GM04503 (cell line): ENCODE measurements around the gene SRSF7.
"Not testable (repeated sequence)": the region's sequence is repeated elsewhere in the genome, so short reads cannot be mapped to it uniquely, and the experiment has no call there.

ENCODE experiments used
- DNase-seq: peaks from one replicate; pipeline ENCODE4 v3.0.0-alpha.2; 2012; ENCODE audit warnings: low read depth

Gene SRSF7

GRCh38 chr2:38750891-38751595, at the start of gene SRSF7:
Gene SRSF7 (minus strand): TSS chr2:38751361. CDS start chr2:38751256, 105 bp downstream.
- peak; percentile 96 for DNase-seq

- DNase-seq = no peak
Observed at GRCh38 chr2:38797953-38798352, 46.8 kb upstream of the SRSF7 start.

GRCh38 chr2:38797250-38797676, 46.1 kb upstream of the SRSF7 start:
- DNase-seq = no peak

DNA sequence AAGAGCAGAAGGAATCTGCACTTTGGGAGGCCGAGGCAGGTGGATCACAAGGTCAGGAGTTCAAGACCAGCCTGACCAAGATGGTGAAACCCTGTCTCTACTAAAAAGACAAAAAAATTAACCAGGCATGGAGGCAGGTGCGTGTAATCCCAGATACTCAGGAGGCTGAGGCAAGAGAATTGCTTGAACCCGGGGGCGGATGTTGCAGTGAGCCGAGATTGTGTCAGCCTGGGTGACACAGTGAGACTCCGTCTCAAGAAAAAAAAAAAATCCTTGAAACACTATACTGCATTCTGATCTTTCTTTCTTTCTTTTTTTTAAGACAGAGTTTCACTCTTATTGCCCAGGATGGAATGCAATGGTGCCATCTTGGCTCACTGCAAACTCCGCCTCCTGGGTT, 43.9 kb upstream of the SRSF7 start:
- not testable (repeated sequence) for DNase-seq

- DNase-seq = no peak
Observed at GRCh38 chr2:38794235-38794946, 43.2 kb upstream of the SRSF7 start.

DNA sequence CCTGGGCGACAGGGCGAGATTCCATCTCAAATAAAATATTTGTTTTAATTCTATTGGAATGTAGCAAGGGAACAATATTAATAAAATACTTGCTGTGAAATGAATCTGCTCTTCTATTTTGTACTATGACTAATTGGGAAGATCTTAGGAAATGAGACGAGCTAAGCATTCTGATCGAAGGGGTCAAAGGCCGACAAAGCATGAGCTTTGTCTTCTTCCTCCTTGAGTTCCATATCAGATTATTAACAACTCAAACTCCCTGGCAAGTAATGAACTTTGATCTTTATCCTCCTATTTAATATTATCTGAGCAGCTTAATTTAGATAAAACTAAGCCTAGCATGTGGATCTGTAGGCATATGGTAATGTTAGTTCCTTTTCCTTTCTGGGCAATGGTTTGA, 42.4 kb upstream of the SRSF7 start:
- no peak for DNase-seq

GRCh38 chr2:38792751-38793150, 41.6 kb upstream of the SRSF7 start:
- no peak for DNase-seq

DNA sequence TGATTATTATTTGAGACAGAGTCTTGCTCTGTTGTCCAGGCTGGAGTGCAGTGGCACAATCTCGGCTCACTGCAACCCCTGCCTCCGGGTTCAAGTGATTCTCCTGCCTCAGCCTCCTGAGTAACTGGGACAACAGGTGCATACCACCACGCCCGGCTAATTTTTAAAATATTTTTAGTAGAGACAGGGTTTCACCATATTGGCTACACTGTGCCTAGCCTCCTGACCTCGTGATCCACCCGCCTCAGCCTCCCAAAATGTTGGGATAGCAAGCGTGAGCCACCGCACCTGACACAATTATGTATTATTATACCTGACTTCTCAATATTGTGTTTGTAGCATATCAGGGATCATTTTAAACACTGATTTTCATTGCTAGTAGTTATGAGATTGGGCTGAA, 41.2 kb upstream of the SRSF7 start:
- not testable (repeated sequence) for DNase-seq

GRCh38 chr2:38791744-38792143, 40.6 kb upstream of the SRSF7 start:
- DNase-seq = no peak

DNA sequence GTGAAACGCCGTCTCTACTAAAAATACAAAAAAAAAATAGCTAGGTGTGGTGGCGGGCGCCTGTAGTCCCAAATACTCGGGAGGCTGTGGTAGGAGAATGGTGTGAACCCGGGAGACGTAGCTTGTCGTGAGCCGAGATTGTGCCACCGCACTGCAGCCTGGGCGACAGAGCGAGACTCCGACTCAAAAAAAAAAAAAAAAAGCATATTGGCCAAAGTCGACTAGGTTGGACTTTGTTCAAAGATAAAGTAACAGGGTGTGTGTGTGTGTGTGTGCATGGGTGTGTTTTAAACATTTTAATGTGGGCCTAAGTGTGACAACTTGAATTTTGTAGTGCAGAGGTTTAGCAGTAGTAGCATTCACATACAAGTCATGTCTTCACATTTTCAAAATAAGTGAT, 38.5 kb upstream of the SRSF7 start:
- DNase-seq = no peak

DNA sequence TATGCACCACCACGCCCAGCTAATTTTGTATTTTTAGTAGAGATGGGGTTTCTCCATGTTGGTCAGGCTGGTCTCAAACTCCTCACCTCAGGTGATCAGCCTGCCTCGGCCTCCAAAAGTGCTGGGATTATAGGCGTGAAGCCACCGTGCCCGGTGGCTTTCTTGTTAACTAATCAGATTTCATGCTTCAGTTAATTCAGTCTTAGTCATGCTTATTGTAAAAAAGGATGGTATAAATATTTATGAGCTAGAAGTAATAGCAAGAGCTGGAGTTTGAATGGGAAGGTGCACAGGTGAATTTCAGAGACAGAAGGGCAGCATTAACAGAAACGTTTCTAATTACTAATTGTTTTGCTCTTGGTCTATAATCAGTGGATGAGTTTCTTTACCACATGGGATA, 37.1 kb upstream of the SRSF7 start:
- no peak for DNase-seq

DNA sequence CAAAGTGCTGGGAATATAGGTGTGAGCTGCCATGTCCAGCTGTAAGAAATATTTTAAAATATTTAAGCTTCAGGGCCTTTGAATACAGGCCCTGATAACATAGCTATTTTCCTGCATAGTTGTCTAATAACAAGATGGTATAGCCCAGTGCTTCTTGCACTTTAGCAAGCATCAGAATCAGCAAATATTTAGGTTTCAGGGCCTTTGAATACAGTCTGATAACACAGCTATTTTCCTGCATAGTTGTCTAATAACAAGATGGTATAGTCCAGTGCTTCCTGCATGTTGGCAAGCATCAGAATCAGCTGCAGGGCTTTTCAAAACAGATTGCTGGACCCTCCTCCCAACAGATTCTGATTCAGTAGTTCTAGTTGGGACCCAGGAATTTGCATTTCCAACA, 32.4 kb upstream of the SRSF7 start:
- no peak for DNase-seq

- DNase-seq = no peak
Observed at GRCh38 chr2:38778687-38779082, 27.5 kb upstream of the SRSF7 start.

DNA sequence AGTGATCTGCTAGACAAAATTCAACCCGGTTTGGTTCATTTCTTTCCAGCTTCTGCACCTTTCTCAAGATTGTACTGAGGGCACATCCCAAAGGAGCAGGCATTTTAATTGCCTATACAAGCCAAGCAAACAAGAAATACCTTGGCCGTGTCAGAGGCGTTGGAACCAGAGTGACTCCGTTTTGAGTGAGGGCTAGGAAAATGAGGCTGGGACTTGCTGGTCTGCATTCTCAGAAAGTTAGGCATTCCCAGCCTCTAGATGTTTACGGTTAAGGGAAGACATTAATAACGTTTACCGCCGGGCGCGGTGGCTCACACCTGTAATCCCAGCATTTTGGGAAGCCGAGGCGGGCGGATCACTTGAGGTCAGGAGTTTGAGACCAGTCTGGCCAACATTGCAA, 25.4 kb upstream of the SRSF7 start:
- no peak for DNase-seq

GRCh38 chr2:38775921-38776225, 24.7 kb upstream of the SRSF7 start:
- DNase-seq = no peak

- DNase-seq = no peak
Observed at GRCh38 chr2:38775097-38775920, 24.1 kb upstream of the SRSF7 start.

GRCh38 chr2:38771632-38772031, 20.5 kb upstream of the SRSF7 start:
- no peak for DNase-seq

DNA sequence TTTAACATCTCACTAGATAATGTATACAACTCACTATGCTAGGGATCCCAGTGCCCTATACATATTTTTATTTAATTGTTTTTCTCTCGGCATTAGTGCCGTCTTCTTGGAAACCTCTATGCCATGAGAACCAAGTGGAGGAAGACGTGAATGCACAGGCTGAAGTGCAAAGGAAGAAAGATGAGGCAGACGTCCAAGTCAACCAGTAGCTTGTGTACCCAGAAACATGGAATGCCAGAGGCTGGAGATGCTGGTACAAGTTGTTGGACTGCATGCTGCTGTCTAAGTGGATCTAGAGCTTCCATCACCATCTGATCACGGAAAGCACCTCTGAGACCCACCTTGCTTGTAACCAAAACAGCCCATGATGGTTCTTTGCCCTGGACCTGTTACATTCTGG, 14.4 kb upstream of the SRSF7 start:
- no peak for DNase-seq

DNA sequence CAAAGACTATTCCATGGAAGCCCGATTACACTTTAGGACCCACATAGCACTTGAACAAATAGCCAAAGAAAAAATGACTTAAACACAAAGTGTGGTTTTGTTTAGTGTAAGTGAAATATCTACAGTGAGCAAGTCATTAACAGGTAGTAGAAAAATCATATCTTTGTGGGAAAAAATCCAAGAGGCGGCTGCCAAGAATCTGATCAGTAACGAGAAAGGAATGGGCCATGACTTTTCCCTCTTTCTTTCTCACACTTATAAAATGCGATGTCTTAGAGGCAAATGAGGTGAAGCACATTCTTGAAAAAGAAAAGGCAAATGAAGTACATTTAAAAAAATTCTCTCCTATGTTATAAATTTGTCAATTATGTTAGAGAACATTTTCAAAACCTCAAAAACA, 14.0 kb upstream of the SRSF7 start:
- DNase-seq = no peak

GRCh38 chr2:38763728-38764127, 12.6 kb upstream of the SRSF7 start:
- DNase-seq = no peak

GRCh38 chr2:38763228-38763627, 12.1 kb upstream of the SRSF7 start:
- DNase-seq = no peak

GRCh38 chr2:38755891-38756290, 4.7 kb upstream of the SRSF7 start:
- not testable (repeated sequence) for DNase-seq

GRCh38 chr2:38754506-38754905, 3.3 kb upstream of the SRSF7 start:
- DNase-seq = no peak
